HEK293 (cell line): ENCODE results near the gene XIRP2.
"Not testable (repeated sequence)": the region's sequence is repeated elsewhere in the genome, so short reads cannot be mapped to it uniquely, and the experiment has no call there.

ENCODE experiments used
- TCF7L2 ChIP-seq: IDR thresholded peaks from 2 replicates; pipeline ENCODE4 v1.6.1; 2011; ENCODE audit warnings: low read depth, mild to moderate bottlenecking, inconsistent platforms, low read length, moderate library complexity, borderline replicate concordance
- ZEB2 ChIP-seq: fragments of 450-650 bp; formaldehyde crosslinking; IDR thresholded peaks from 2 replicates; pipeline ENCODE4 v1.5.1; 2016; ENCODE audit warnings: missing biosample characterization, missing genetic modification characterization

DNA sequence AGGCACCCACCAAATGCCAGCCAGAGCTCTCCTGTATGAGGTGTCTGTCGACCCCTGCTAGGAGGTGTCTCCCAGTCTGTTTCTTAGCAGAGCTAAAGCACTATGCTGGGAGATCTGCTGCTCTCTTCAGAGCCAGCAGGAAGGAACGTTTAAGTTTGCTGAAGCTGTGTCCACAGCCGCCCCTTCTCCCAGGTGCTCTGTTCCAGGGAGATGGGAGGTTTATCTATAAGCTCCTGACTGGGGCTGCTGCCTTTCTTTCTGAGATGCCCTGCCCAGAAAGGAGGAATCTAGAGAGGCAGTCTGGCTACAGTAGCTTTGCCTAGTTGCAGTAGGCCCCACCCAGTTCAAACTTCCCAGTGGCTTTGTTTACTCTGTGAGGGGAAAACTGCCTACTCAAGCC is 210.7 kb downstream of the XIRP2 start:
- not testable (repeated sequence) for TF ChIP-seq TCF7L2; ZEB2 (tag by site-specific recombination)
